GM23338 (cell line): ENCODE measurements around the gene UTS2R. TPM values are rescaled to one million over a fixed set of nuclear protein-coding genes. Genes with fewer than 3 reads are reported as not detected.

Experiments used
- ATAC-seq: fragments of 200-7000 bp; cut with Tn5 transposase; 3 replicates; pipeline ENCODE4 v1.9.1; 2020
- DNase-seq: peaks from one replicate; pipeline ENCODE4 v3.0.0-alpha.2; 2015; ENCODE audit warnings: low spot score
- H2AFZ ChIP-seq: fragments of 200-600 bp; sonication (generic); 2 replicates; pipeline ENCODE4 v1.8.0; 2016; ENCODE audit warnings: antibody characterized with exemption, mild to moderate bottlenecking, moderate library complexity
- H3F3A ChIP-seq: fragments of 200-600 bp; sonication (generic); replicated peaks from 2 replicates; pipeline ENCODE4 v1.8.0; 2017; ENCODE audit warnings: antibody characterized with exemption, mixed run types, low read depth
- H3K27ac ChIP-seq: fragments of 200-600 bp; sonication (generic); 2 replicates; pipeline ENCODE4 v1.6.1; 2016; ENCODE audit warnings: low read depth
- H3K27me3 ChIP-seq: fragments of 200-600 bp; sonication (generic); 2 replicates; pipeline ENCODE4 v1.8.0; 2016; ENCODE audit warnings: mild to moderate bottlenecking, mixed run types, moderate library complexity; ENCODE audit not compliant: insufficient read depth
- H3K36me3 ChIP-seq: fragments of 200-600 bp; sonication (generic); 2 replicates; pipeline ENCODE4 v1.8.0; 2016; ENCODE audit warnings: mild to moderate bottlenecking; ENCODE audit not compliant: insufficient read depth
- H3K4me1 ChIP-seq: fragments of 200-600 bp; sonication (generic); 2 replicates; pipeline ENCODE4 v1.8.0; 2016; ENCODE audit warnings: mild to moderate bottlenecking, moderate library complexity; ENCODE audit not compliant: insufficient read depth
- H3K4me2 ChIP-seq: fragments of 200-600 bp; sonication (generic); 2 replicates; pipeline ENCODE4 v1.7.1; 2017; ENCODE audit warnings: mixed run types
- H3K4me3 ChIP-seq: fragments of 200-600 bp; sonication (generic); 2 replicates; pipeline ENCODE4 v1.6.1; 2016; ENCODE audit warnings: mixed run types
- H3K79me2 ChIP-seq: fragments of 200-600 bp; sonication (generic); replicated peaks from 2 replicates; pipeline ENCODE4 v1.8.0; 2017; ENCODE audit warnings: mild to moderate bottlenecking; ENCODE audit not compliant: insufficient read depth
- H3K9me2 ChIP-seq: fragments of 200-600 bp; sonication (generic); 2 replicates; pipeline ENCODE4 v1.8.0; 2017; ENCODE audit not compliant: insufficient read depth
- H4K20me1 ChIP-seq: fragments of 200-600 bp; sonication (generic); replicated peaks from 2 replicates; pipeline ENCODE4 v1.8.0; 2017; ENCODE audit warnings: mild to moderate bottlenecking; ENCODE audit not compliant: insufficient read depth
- H3K27ac Mint-ChIP-seq: 2 replicates; pipeline ENCODE4 v1.8.0; 2020; ENCODE audit warnings: inconsistent platforms, mild to moderate bottlenecking, moderate library complexity, mixed read lengths
- H3K27me3 Mint-ChIP-seq: 3 replicates; pipeline ENCODE4 v1.8.0; 2022; ENCODE audit warnings: low read depth, mild to moderate bottlenecking, moderate library complexity, mixed read lengths, inconsistent platforms; ENCODE audit not compliant: insufficient read depth, poor library complexity
- H3K36me3 Mint-ChIP-seq: 3 replicates; pipeline ENCODE4 v1.8.0; 2021; ENCODE audit warnings: low read depth, mild to moderate bottlenecking, inconsistent platforms, moderate library complexity, mixed read lengths
- H3K4me1 Mint-ChIP-seq: 3 replicates; pipeline ENCODE4 v1.8.0; 2020; ENCODE audit warnings: mild to moderate bottlenecking, inconsistent platforms, mixed read lengths
- H3K4me3 Mint-ChIP-seq: 3 replicates; pipeline ENCODE4 v1.8.0; 2021; ENCODE audit warnings: moderate library complexity, mild to moderate bottlenecking, inconsistent platforms, mixed read lengths
- H3K9me3 Mint-ChIP-seq: 3 replicates; pipeline ENCODE4 v1.8.0; 2020; ENCODE audit warnings: moderate library complexity, mild to moderate bottlenecking, inconsistent platforms, mixed read lengths
- CREB1 ChIP-seq: fragments of 250-450 bp; sonication (Bioruptor Pico); IDR thresholded peaks from 2 replicates; pipeline ENCODE4 v1.5.0; 2020; ENCODE audit warnings: low read depth, mild to moderate bottlenecking, moderate library complexity
- EZH2 ChIP-seq: fragments of 200-600 bp; sonication (generic); IDR thresholded peaks from one replicate; pipeline ENCODE4 v1.8.0; 2017; ENCODE audit warnings: antibody characterized with exemption, mild to moderate bottlenecking, low read depth; ENCODE audit not compliant: unreplicated experiment
- JUNB ChIP-seq: IDR thresholded peaks from one replicate; pipeline ENCODE4 v1.6.1; 2016; ENCODE audit warnings: antibody characterized with exemption; ENCODE audit not compliant: unreplicated experiment
- NANOG ChIP-seq: IDR thresholded peaks from 2 replicates; pipeline ENCODE4 v1.6.1; 2016; ENCODE audit warnings: antibody characterized with exemption, borderline replicate concordance
- POLR2AphosphoS5 ChIP-seq: IDR thresholded peaks from 2 replicates; pipeline ENCODE4 v1.6.1; 2016; ENCODE audit warnings: antibody characterized with exemption, low read depth
- STAT1 ChIP-seq: IDR thresholded peaks from one replicate; pipeline ENCODE4 v1.6.1; 2016; ENCODE audit warnings: antibody characterized with exemption; ENCODE audit not compliant: unreplicated experiment
- ZNF331 ChIP-seq: fragments of 250-450 bp; sonication (Bioruptor Pico); IDR thresholded peaks from 2 replicates; pipeline ENCODE4 v1.5.0; 2020; ENCODE audit warnings: low read depth, mild to moderate bottlenecking, moderate library complexity
- polyA plus RNA-seq: library from polyadenylated mRNA; unstranded; fragments of >200 nt; fragmentation: Nextera tagmentation; extraction: Ambion mirVana; gene quantifications from 2 replicates; pipeline ENCODE4 v1.2.1, GENCODE V29; 2016
- total RNA-seq: library from RNA; depleted of rRNA; stranded (reverse); fragments of >200 nt; shearing (Covaris generic); gene quantifications from 2 replicates; pipeline ENCODE4 v1.2.3, GENCODE V29; 2014
- TF ChIP-seq, protein P1 (sequence below): IDR thresholded peaks from 2 replicates; pipeline ENCODE4 v1.6.1; 2016; ENCODE audit warnings: antibody characterized with exemption
- TF ChIP-seq, protein P2 (sequence below): fragments of 250-450 bp; sonication (Bioruptor Pico); IDR thresholded peaks from 2 replicates; pipeline ENCODE4 v1.5.0; 2020; ENCODE audit warnings: mild to moderate bottlenecking, moderate library complexity

Gene UTS2R
- total and polyA plus RNA-seq, 2 experiments from 2014 or later: 0.49 TPM; not detected in 1

DNA sequence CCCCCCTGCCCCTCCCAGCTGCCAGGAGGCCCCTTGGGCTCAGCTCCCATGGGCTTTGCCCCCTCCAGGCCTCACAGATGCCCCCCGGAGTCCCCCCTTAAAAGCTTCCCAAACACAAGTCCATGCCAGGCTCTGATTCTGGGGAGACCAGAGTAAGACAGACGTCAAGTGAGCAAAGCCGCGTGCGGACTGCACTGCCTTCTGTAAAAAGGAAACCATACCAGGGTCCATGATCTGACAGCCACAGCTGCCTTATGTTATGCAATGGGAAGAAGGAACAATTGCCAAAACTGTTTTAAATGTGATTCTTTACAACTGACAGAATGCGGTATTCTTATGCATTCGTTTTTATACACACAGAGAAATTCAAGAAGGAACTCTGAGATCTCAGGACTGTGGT lies 28.6 kb downstream of the UTS2R start:
- ATAC-seq: no peak
- H4K20me1 ChIP-seq: no peaks in the 10 kb centered on the region
- Mint-ChIP-seq H3K36me3 (peaks cover 7% of the 10 kb centered on the region), H3K9me3 (no peaks in the 10 kb centered on the region), H3K27me3 (peaks cover 7% of the 10 kb centered on the region), H3K4me3 (no peak overlapping the region), H3K4me1 (no peaks in the 10 kb centered on the region), H3K27ac (no peak overlapping the region)
- H3K36me3 ChIP-seq: no peaks in the 10 kb centered on the region
- TF ChIP-seq CREB1 (CRISPR knock-in tag) (no peak), POLR2AphosphoS5 (no peak), ZNF331 (no peak), STAT1 (no peak), NANOG (no peak), EZH2 (no peak), JUNB (no peak)
- TF ChIP-seq, protein P1, sequence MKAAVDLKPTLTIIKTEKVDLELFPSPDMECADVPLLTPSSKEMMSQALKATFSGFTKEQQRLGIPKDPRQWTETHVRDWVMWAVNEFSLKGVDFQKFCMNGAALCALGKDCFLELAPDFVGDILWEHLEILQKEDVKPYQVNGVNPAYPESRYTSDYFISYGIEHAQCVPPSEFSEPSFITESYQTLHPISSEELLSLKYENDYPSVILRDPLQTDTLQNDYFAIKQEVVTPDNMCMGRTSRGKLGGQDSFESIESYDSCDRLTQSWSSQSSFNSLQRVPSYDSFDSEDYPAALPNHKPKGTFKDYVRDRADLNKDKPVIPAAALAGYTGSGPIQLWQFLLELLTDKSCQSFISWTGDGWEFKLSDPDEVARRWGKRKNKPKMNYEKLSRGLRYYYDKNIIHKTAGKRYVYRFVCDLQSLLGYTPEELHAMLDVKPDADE: no peak
- TF ChIP-seq, protein P2, sequence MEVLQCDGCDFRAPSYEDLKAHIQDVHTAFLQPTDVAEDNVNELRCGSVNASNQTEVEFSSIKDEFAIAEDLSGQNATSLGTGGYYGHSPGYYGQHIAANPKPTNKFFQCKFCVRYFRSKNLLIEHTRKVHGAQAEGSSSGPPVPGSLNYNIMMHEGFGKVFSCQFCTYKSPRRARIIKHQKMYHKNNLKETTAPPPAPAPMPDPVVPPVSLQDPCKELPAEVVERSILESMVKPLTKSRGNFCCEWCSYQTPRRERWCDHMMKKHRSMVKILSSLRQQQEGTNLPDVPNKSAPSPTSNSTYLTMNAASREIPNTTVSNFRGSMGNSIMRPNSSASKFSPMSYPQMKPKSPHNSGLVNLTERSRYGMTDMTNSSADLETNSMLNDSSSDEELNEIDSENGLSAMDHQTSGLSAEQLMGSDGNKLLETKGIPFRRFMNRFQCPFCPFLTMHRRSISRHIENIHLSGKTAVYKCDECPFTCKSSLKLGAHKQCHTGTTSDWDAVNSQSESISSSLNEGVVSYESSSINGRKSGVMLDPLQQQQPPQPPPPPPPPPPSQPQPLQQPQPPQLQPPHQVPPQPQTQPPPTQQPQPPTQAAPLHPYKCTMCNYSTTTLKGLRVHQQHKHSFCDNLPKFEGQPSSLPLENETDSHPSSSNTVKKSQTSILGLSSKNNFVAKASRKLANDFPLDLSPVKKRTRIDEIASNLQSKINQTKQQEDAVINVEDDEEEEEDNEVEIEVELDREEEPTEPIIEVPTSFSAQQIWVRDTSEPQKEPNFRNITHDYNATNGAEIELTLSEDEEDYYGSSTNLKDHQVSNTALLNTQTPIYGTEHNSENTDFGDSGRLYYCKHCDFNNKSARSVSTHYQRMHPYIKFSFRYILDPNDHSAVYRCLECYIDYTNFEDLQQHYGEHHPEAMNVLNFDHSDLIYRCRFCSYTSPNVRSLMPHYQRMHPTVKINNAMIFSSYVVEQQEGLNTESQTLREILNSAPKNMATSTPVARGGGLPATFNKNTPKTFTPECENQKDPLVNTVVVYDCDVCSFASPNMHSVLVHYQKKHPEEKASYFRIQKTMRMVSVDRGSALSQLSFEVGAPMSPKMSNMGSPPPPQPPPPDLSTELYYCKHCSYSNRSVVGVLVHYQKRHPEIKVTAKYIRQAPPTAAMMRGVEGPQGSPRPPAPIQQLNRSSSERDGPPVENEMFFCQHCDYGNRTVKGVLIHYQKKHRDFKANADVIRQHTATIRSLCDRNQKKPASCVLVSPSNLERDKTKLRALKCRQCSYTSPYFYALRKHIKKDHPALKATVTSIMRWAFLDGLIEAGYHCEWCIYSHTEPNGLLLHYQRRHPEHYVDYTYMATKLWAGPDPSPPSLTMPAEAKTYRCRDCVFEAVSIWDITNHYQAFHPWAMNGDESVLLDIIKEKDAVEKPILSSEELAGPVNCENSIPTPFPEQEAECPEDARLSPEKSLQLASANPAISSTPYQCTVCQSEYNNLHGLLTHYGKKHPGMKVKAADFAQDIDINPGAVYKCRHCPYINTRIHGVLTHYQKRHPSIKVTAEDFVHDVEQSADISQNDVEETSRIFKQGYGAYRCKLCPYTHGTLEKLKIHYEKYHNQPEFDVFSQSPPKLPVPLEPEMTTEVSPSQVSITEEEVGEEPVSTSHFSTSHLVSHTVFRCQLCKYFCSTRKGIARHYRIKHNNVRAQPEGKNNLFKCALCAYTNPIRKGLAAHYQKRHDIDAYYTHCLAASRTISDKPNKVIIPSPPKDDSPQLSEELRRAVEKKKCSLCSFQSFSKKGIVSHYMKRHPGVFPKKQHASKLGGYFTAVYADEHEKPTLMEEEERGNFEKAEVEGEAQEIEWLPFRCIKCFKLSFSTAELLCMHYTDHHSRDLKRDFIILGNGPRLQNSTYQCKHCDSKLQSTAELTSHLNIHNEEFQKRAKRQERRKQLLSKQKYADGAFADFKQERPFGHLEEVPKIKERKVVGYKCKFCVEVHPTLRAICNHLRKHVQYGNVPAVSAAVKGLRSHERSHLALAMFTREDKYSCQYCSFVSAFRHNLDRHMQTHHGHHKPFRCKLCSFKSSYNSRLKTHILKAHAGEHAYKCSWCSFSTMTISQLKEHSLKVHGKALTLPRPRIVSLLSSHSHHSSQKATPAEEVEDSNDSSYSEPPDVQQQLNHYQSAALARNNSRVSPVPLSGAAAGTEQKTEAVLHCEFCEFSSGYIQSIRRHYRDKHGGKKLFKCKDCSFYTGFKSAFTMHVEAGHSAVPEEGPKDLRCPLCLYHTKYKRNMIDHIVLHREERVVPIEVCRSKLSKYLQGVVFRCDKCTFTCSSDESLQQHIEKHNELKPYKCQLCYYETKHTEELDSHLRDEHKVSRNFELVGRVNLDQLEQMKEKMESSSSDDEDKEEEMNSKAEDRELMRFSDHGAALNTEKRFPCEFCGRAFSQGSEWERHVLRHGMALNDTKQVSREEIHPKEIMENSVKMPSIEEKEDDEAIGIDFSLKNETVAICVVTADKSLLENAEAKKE (CRISPR knock-in tag): no peak
- no peak overlapping the region for H3K27ac ChIP-seq
- H3K4me2 ChIP-seq: no peak overlapping the region
- H3F3A ChIP-seq: 0 out of 2 replicates have a peak, but pooled peaks cover 2% of the 10 kb centered on the region
- H3K27me3 ChIP-seq: no peaks in the 10 kb centered on the region
- no peak overlapping the region for H2AFZ ChIP-seq
- no peaks in the 10 kb centered on the region for H3K79me2 ChIP-seq
- no peaks in the 10 kb centered on the region for H3K9me2 ChIP-seq
- H3K4me1 ChIP-seq: no peaks in the 10 kb centered on the region
- no peak for DNase-seq
- H3K4me3 ChIP-seq: no peak overlapping the region
